GDM1 (cell line): ENCODE measurements around the gene ULK4.
"Not testable (repeated sequence)": the region's sequence is repeated elsewhere in the genome, so short reads cannot be mapped to it uniquely, and the experiment has no call there.

Source experiments
- DNase-seq: peaks from one replicate; lab custom pipeline; 2025; lab: John Stamatoyannopoulos, UW

Gene ULK4

DNA sequence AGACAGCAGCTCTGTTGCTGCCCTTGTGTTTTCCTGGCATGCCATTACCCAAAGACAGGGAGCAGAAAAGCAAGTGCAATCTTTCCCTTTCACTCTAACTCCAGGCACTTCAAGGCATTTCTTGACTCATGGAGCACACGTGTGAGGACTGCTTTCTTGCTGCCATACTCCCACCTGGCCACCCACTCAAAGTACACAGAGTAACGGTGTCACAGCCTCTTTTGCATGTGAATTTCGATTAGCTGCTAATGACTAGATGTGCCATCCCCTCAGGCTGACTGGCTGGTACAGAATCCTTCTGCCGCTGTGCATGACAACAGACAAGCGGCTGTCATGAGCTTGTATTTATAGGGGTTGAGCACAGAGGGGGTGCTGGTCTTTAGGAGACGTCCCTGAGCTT is 382.0 kb downstream of the ULK4 start:
- DNase-seq = no peak

- DNase-seq = no peak
Measured at GRCh38 chr3:41578798-41579197, 383.1 kb downstream of the ULK4 start.

DNA sequence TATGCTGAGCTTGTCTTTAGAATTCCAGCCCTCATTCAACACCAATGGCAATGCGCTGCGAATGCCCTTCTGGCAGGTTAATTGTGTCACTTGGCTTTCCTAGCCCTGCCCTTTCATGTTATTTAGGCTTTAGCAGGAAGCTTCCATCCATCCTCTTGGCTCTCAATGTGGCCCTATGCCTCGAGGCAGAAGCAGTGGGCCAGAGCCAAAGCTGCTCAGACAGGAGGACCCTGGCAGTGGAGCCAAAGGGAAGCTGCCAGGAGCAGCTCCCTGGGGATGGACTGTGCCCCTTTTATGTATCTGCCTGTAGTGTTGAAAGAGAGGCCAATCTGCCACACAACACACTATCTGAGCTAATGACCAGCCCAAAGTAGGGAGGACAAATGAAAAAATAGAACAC is 386.2 kb downstream of the ULK4 start:
- DNase-seq = no peak

- DNase-seq = no peak
Measured at GRCh38 chr3:41574900-41575299, 387.0 kb downstream of the ULK4 start.

DNA sequence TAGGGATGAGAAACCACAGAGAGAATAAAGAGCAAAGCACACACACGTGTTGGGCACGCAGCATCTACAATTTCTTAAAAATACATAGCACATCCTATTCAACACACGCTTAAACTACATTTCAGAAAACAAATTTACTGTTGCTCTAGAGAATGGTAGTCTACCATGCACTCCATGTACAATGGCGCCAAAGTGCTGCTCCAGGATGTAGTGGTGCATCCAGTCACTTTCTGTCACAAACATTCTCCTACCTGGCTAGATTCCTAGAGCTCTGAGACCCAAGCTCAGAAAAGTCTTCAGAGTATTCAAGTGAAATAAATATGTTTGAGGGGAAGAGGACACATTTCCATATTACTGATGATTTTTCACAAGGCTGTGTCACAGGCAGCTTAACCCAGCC is 388.3 kb downstream of the ULK4 start:
- no peak for DNase-seq

DNA sequence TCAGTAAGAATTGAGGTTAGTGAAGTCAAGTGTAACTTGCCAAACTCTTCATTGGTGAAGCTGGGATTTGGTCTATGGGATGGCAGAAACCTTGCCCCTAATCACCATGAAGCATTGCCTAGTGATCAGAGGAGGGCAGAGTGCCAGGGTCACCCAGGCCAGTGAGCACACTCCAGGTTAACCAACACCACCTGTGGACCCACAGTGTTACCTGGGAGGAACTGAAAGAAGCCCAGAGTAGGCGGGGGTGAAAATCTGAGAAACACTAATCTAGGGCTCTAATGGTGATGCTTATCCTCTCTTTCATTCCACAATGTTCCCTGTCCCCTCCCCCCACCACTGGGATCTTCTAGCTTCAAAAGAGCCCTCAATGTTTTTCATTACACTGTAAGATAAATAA is 389.8 kb downstream of the ULK4 start:
- no peak for DNase-seq

DNA sequence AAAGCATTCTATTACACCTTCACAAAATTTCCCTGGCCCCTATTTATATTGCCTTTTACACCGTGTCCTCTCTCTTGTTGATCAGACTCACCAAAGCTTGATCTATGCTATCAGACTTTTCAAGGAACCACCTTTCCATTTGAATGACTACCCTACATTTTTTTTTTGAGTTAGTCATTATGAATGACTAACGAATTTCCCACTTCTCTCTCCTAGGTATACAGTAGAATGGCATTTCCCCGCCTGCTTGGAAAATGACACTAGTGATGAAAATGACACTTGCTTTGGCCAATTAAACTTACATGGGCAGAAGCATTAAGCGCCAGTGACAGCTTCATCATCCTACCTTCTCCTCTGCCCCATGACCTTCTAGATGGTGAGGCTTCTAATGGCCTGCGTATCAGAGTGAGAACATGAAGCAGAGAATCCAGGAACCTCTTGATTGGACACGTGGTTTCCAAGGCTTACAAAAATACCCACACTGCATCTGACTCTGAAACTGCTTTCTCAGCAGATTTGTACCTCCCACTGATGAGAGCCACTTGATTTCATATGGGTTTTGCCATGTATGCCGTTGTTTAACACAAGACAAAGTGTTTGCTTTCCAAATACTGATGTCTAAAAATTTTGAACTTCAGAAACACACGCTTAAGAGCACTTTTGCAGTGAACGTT is 392.1 kb downstream of the ULK4 start:
- DNase-seq = no peak

DNA sequence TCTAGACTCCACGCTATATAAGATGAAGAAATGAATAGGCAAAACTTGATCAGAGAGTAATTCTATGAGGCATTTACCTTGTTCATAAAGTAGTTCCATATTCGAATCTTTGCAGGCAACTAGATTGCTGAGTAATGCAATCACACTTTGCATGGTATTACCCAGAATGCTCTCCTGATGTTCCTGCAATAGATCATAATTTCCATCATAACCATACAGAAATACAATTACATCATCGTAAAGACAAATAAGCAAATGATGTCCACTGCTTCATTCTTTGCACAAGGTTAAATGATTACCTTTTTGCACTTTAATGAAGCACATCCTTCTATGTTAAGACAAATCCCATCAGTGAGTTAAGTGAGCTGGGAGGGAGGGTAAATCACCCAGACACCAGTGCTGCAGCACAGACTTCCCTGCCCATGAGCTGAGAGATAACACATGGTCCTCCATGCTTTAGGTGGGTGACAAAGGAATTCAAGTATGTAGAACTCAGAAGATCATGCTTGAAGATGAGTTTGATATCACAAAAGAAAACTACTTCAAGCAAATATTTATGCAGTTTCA is 395.9 kb downstream of the ULK4 start:
- DNase-seq = no peak

- DNase-seq = no peak
Measured at GRCh38 chr3:41565003-41565402, 396.9 kb downstream of the ULK4 start.

- DNase-seq = not testable (repeated sequence)
Measured at GRCh38 chr3:41556245-41556644, 405.7 kb downstream of the ULK4 start.

DNA sequence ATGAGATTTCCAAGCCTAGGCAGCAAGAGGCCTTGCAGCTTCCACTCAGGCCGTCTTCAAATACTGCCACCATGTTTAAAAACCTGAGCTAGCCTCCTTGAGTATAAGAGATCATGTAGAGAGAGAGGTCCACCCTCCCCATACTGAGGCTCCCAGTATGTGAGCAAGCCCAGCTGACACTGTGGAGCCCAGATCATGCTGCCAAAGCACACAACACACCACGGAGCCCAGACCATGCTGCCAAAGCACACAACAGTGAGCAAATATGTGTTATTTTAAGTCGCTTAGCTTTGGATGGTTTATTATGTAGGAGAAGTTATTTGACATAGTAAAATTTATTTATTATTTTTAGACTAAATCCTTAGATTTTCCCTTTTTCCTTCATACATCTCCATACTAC is 428.9 kb downstream of the ULK4 start:
- no peak for DNase-seq

- DNase-seq = no peak
Measured at GRCh38 chr3:41526995-41527573, 434.8 kb downstream of the ULK4 start.

- no peak for DNase-seq
Measured at GRCh38 chr3:41525303-41526064, 436.4 kb downstream of the ULK4 start.

DNA sequence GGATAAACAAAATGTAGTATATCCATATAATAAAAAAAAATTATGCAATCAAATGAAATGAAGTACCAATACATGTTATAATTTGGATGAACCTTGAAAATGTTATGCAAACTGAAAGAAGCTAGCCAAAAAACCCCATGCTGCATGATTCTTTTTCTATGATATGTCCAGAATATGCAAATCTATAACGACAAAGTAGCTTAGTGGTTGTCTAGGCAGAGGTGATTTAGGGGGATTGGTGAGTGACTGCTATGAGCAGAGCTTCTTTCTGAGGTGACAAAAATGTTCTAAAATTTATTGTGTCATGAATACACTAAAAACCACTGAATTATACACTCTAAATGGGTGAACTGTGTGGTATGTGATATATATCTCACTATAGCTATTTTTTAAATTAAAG is 438.0 kb downstream of the ULK4 start:
- no peak for DNase-seq

DNA sequence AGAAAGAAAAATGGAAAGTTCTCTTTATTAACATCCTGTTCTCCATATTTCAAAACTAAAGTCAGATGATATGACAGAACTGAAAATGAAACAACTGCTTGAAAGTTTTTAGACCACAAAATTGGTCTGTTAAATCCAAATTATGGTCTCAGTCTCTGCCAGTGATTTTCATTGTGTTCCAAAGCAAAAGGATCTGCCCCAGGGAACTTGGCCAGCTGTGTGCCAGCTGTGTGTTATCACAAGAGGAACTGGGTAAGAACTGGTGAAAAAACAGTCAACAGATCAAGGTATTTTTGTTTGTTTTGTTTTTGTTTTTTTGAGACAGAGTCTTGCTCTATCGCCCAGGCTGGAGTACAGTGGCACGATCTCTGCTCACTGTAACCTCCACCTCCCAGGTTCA is 439.3 kb downstream of the ULK4 start:
- no peak for DNase-seq

- no peak for DNase-seq
Measured at GRCh38 chr3:41521010-41521655, 440.8 kb downstream of the ULK4 start.

- no peak for DNase-seq
Measured at GRCh38 chr3:41519746-41520145, 442.2 kb downstream of the ULK4 start.

DNA sequence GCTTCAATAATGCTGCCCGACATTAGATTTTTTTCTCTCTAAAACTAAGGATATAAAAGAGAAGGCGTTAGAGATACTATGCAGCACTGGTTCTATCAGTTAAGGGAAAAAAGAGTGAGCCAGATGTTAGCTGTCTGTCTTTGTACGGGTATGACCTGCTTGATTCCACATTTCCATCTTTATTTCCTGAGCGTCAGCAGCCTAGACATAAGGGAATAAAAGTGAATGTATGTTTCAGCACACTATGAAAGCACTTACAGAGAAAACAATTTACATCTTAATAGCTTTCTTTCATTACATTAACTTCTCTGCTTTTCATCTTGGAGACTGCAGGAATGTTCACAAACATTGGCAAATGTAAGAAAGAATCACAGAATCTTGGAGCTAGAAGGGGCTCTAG is 443.3 kb downstream of the ULK4 start:
- no peak for DNase-seq

GRCh38 chr3:41508063-41508696 is 453.7 kb downstream of the ULK4 start:
- DNase-seq = no peak

DNA sequence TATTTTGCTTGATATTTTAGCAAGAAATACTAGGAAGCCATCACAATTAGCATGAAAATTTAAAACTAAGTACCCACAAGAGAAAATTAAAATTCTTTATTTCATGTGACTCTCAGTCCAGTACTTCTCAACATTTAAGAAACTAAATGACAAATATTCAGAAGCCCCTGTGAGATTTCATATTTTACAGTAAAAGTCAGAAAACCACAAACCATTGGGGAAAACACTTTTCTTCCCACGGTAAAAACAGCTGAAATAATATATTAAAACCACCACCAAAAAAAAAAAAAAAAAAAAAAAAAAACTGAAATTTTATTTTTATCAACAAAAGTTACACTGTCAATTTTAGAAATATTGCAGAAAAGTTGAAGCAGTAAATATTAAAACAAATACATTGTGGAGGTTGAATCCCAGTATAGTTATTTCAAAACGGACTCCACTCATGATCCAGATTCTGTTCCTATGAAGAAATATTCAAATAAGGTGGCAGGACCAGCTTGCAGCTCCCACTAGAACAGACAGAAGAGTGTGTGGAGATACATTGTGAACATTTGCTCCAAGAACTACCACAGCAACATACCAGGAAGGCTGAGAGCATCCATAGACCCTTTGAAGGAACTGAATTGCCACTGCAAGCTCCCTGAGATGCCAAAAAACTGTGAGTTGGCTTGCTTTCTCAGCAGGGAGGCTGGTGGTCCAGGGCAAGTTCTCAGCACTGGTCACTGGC is 454.4 kb downstream of the ULK4 start:
- no peak for DNase-seq

DNA sequence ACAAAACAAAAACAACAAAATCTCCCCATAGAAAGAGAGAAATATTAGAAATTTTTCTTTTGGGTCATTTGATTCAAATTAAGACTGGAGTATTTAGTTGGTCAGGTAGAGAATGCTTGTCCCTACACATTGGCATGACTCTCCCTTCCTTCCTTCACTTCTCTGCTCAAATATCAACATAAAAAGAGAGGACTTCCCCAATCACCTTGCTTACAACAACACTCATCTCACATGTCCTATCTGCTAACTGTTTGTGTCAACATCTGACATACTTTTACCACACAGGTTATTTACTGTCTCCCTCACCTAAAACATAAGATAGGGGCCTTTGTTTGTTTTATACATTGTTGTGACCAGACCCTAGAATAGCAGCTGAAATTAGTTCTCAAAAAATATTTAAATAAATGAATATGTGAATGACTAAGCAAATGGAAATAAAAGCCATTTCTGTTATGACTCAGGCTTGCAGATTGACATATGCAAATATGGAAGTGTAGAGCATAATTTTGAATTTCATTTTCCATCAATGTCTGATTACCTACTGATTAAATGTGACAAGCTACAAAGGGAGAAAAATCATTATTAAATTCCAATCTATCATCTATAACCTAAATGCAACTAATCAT is 457.8 kb downstream of the ULK4 start:
- DNase-seq = no peak
